RWPE1 (cell line): ENCODE results near the gene RINL.

Experiments
- CTCF ChIA-PET: fragments of 350-600 bp; sonication (Branson Sonifier 250); formaldehyde crosslinking; extraction: SDS; loops from one replicate; lab custom pipeline; 2021; lab: Yijun Ruan, JAX
- POLR2A ChIA-PET: fragments of 400-600 bp; formaldehyde crosslinking; extraction: SDS; loops from one replicate; lab custom pipeline; 2020; ENCODE audit warnings: antibody characterized with exemption; ENCODE audit not compliant: low non-redundant PET; lab: Yijun Ruan, JAX
- DNase-seq: peaks from one replicate; pipeline ENCODE4 v3.0.0; 2012; ENCODE audit warnings: low spot score
- H3K27ac ChIP-seq: fragments of 450-650 bp; 2 replicates; pipeline ENCODE4 v1.5.1; 2017
- CTCF ChIP-seq: fragments of 450-650 bp; conservative IDR thresholded peaks from 2 replicates; pipeline ENCODE4 v1.5.1; 2017; ENCODE audit warnings: low read depth, mild to moderate bottlenecking

The RINL gene

GRCh38 chr19:38907227-38907626 lies 29.2 kb upstream of the RINL start:
- peak overlapping the region; percentile 9; the same call in 1 of the 2 replicates for H3K27ac ChIP-seq
- ChIA-PET CTCF (interaction anchor here (0.6 to 0.8 kb wide), 2 partner anchors 67 to 520 kb away, joined by 3 to 4 read pairs; no protein-coding TSS in a partner anchor), POLR2A (no interaction called here)
- TF ChIP-seq CTCF, result no peak
- DNase-seq, result no peak

- ChIA-PET POLR2A (no interaction called here), CTCF (no interaction called here)
- TF ChIP-seq CTCF, result no peak
- DNase-seq, result no peak
- H3K27ac ChIP-seq, result no peak overlapping the region
These were observed 27.5 kb upstream of the RINL start for GRCh38 chr19:38905620-38906019.

- POLR2A ChIA-PET, result no interaction called here
- no peak overlapping the region for H3K27ac ChIP-seq
- CTCF ChIA-PET, result no interaction called here
- no peak for DNase-seq
- TF ChIP-seq CTCF, result no peak
These were observed 26.8 kb upstream of the RINL start for GRCh38 chr19:38904581-38905539.

- POLR2A ChIA-PET, result no interaction called here
- CTCF ChIA-PET, result no interaction called here
- no peak for TF ChIP-seq CTCF
- no peak overlapping the region for H3K27ac ChIP-seq
- DNase-seq, result no peak
These were observed 23.6 kb upstream of the RINL start for GRCh38 chr19:38901683-38902082.

- no peak for TF ChIP-seq CTCF
- no peak for DNase-seq
- ChIA-PET CTCF (interaction anchor here (0.6 to 1.1 kb wide), 4 partner anchors 15 to 29 kb away, joined by 3 to 7 read pairs (median 4); no protein-coding TSS in a partner anchor), POLR2A (no interaction called here)
- H3K27ac ChIP-seq, result no peak overlapping the region
These were observed 22.7 kb upstream of the RINL start for GRCh38 chr19:38900743-38901190.

GRCh38 chr19:38900202-38900629 lies 22.1 kb upstream of the RINL start:
- DNase-seq, result peak; percentile 64
- TF ChIP-seq CTCF, result no peak
- peak overlapping the region; percentile 72 for H3K27ac ChIP-seq
- ChIA-PET POLR2A (no interaction called here), CTCF (interaction anchor here (1.1 kb wide), 1 partner anchor 29 kb away, joined by 7 read pairs; no protein-coding TSS in a partner anchor)
